ENCODE results near the gene SS18.

The SS18 gene

DNA sequence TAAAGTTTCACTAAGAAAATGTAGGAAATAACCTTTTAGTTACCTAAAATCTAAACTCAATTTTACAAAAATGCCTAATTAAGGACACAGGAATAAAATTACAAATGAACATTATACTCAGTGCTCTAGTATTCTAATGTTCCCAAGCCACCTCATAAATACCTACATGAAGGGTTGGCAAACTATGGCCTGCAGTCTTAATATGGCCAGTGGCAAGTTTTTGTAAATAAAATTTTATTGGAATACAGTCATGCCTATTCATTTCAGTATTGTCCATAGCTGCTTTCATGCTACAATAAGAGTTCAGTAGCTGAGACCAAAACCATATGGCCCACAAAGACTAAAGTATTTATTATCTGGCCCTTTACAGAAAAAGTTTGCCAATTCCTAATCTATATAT lies 53.8 kb downstream of the SS18 start:
- ATAC-seq = no peak
- TF ChIP-seq TCF4 (CRISPR knock-in tag; IDR thresholded peaks at IDR 0.05; ENCODE audit: borderline replicate concordance) (no peak), SNAI2 (CRISPR knock-in tag; IDR thresholded peaks at IDR 0.05) (no peak), CSRNP3 (CRISPR knock-in tag; IDR thresholded peaks at IDR 0.05) (no peak), ZFP3 (CRISPR knock-in tag; IDR thresholded peaks at IDR 0.05) (no peak), PPARA (CRISPR knock-in tag; IDR thresholded peaks at IDR 0.05; ENCODE audit: borderline replicate concordance) (no peak), PATZ1 (CRISPR knock-in tag; IDR thresholded peaks at IDR 0.05; ENCODE audit: borderline replicate concordance) (no peak), OSR1 (CRISPR knock-in tag; IDR thresholded peaks at IDR 0.05) (no peak), POU6F1 (CRISPR knock-in tag; IDR thresholded peaks at IDR 0.05; ENCODE audit: borderline replicate concordance, low read depth) (no peak), GLIS3 (CRISPR knock-in tag; IDR thresholded peaks at IDR 0.05) (no peak), RARB (CRISPR knock-in tag; IDR thresholded peaks at IDR 0.05) (no peak), TOX (CRISPR knock-in tag; IDR thresholded peaks at IDR 0.05; ENCODE audit: borderline replicate concordance) (no peak), BACH2 (CRISPR knock-in tag; IDR thresholded peaks at IDR 0.05; ENCODE audit: borderline replicate concordance) (no peak), ZC3H10 (CRISPR knock-in tag; IDR thresholded peaks at IDR 0.05) (no peak), ZNF8 (CRISPR knock-in tag; IDR thresholded peaks at IDR 0.05) (no peak), ZNF70 (CRISPR knock-in tag; IDR thresholded peaks at IDR 0.05) (no peak), ZFP30 (CRISPR knock-in tag; IDR thresholded peaks at IDR 0.05) (no peak)
- TF ChIP-seq, protein P1, sequence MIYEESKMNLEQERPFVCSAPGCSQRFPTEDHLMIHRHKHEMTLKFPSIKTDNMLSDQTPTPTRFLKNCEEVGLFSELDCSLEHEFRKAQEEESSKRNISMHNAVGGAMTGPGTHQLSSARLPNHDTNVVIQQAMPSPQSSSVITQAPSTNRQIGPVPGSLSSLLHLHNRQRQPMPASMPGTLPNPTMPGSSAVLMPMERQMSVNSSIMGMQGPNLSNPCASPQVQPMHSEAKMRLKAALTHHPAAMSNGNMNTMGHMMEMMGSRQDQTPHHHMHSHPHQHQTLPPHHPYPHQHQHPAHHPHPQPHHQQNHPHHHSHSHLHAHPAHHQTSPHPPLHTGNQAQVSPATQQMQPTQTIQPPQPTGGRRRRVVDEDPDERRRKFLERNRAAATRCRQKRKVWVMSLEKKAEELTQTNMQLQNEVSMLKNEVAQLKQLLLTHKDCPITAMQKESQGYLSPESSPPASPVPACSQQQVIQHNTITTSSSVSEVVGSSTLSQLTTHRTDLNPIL (CRISPR knock-in tag; IDR thresholded peaks at IDR 0.05; ENCODE audit: low read depth) = no peak

DNA sequence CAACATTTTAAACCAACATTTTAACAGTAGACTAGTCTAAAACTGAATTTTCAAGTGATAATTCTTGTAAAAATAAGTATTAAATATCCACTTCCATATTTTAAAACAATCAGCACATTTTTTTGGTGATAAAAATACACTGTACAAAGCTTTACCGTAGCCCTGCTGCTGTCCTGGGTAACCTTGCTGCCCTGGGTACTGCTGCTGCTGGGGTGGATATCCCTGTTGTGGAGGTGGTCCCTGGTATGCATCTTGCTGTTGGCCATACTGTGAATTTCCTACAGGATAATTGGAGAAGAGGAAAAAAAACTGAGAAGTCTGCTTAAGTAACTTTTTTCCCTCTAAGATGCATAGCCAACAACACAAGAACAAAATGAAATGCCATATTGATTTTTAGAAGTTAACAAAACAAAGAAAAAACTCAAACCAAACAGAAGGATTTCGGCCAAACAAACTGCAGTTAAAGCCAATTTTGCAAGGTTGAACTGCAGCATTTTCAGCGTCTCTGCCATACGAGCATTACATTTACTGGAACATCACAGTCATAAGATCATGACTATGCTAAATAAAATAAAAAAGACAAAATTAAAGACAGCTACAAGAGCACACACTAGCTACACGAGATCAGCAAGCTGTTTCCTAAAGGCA lies 55.4 kb downstream of the SS18 start:
- ATAC-seq = no peak
- no peak for TF ChIP-seq CSDC2 (CRISPR knock-in tag; IDR thresholded peaks at IDR 0.05)
- TF ChIP-seq POU6F1 (CRISPR knock-in tag; IDR thresholded peaks at IDR 0.05; ENCODE audit: borderline replicate concordance, low read depth) = no peak
- no peak for TF ChIP-seq PATZ1 (CRISPR knock-in tag; IDR thresholded peaks at IDR 0.05; ENCODE audit: borderline replicate concordance)
- TF ChIP-seq, protein P1 (CRISPR knock-in tag; IDR thresholded peaks at IDR 0.05; ENCODE audit: low read depth) = no peak
- TF ChIP-seq ZFP30 (CRISPR knock-in tag; IDR thresholded peaks at IDR 0.05) = no peak
- TF ChIP-seq PPARA (CRISPR knock-in tag; IDR thresholded peaks at IDR 0.05; ENCODE audit: borderline replicate concordance) = no peak
- no peak for TF ChIP-seq BACH2 (CRISPR knock-in tag; IDR thresholded peaks at IDR 0.05; ENCODE audit: borderline replicate concordance)
- TF ChIP-seq ZNF565 (CRISPR knock-in tag; conservative IDR thresholded peaks at IDR 0.05; ENCODE audit: low read depth) = no peak
- no peak for TF ChIP-seq ARNTL (CRISPR knock-in tag; IDR thresholded peaks at IDR 0.05; ENCODE audit: borderline replicate concordance, low read depth)
- no peak for TF ChIP-seq OSR1 (CRISPR knock-in tag; IDR thresholded peaks at IDR 0.05)
- no peak for TF ChIP-seq SNAI2 (CRISPR knock-in tag; IDR thresholded peaks at IDR 0.05)
- TF ChIP-seq RARB (CRISPR knock-in tag; IDR thresholded peaks at IDR 0.05) = no peak
- TF ChIP-seq ZNF8 (CRISPR knock-in tag; IDR thresholded peaks at IDR 0.05) = no peak
- TF ChIP-seq, protein P2, sequence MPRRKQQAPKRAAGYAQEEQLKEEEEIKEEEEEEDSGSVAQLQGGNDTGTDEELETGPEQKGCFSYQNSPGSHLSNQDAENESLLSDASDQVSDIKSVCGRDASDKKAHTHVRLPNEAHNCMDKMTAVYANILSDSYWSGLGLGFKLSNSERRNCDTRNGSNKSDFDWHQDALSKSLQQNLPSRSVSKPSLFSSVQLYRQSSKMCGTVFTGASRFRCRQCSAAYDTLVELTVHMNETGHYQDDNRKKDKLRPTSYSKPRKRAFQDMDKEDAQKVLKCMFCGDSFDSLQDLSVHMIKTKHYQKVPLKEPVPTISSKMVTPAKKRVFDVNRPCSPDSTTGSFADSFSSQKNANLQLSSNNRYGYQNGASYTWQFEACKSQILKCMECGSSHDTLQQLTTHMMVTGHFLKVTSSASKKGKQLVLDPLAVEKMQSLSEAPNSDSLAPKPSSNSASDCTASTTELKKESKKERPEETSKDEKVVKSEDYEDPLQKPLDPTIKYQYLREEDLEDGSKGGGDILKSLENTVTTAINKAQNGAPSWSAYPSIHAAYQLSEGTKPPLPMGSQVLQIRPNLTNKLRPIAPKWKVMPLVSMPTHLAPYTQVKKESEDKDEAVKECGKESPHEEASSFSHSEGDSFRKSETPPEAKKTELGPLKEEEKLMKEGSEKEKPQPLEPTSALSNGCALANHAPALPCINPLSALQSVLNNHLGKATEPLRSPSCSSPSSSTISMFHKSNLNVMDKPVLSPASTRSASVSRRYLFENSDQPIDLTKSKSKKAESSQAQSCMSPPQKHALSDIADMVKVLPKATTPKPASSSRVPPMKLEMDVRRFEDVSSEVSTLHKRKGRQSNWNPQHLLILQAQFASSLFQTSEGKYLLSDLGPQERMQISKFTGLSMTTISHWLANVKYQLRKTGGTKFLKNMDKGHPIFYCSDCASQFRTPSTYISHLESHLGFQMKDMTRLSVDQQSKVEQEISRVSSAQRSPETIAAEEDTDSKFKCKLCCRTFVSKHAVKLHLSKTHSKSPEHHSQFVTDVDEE (CRISPR knock-in tag; IDR thresholded peaks at IDR 0.05) = no peak

Measured in SK-N-SH treated with all-trans-retinoic acid at 6 μM for 48 hours (cell line).